GM18511 (cell line): ENCODE data around the gene SEMA4C.
"Not testable (repeated sequence)": the region's sequence is repeated elsewhere in the genome, so short reads cannot be mapped to it uniquely, and the experiment has no call there.

Source experiments
- ATAC-seq: cut with Tn5 transposase; IDR thresholded peaks from one replicate; pipeline ENCODE4 v1.9.1; 2021; ENCODE audit warnings: mild to moderate bottlenecking, moderate library complexity; ENCODE audit not compliant: unreplicated experiment

SEMA4C gene

GRCh38 chr2:96866986-96867755 is 2.7 kb downstream of the SEMA4C start:
- ATAC-seq: no peak

GRCh38 chr2:96866586-96866985 is 3.3 kb downstream of the SEMA4C start:
- ATAC-seq: no peak

DNA sequence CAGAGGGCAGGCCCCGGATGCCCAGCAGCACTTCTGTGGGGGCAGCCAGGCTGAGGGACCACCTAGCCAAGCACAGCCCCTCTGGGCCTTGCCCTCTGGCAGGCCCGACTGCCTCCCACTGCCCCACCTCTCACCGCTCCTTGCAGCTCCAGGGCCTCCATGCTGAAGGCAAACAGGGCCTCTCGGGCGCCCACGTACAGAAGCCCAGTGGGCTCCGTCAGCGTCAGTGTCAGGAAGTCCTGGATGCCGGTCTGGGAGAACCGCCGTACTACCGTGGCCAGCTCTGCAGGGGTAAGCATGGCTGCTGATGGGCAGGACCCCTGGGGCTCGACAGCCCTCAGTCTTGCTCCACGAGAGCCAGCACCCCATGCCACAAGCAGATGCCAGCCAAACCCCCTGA is 3.7 kb downstream of the SEMA4C start:
- ATAC-seq: no peak

DNA sequence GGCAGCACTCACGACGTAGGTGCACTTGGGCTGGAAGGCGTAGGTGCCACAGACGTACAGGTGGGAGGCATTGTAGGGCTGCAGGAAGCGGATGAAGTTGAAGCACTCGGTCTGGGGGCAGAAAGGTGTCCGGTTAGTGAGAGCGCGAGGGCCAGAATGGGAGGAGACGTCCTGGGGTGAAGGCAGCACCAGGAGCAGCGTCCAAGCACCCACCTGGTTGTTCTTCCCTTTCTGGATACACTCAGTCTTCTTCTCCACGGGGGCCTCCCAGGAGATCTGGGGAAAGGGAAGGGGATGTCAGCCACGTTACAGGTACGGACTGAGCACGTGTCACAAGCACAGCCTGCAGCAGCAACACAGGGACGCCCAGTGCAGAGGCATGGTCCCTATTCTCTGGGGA is 4.2 kb downstream of the SEMA4C start:
- no peak for ATAC-seq

DNA sequence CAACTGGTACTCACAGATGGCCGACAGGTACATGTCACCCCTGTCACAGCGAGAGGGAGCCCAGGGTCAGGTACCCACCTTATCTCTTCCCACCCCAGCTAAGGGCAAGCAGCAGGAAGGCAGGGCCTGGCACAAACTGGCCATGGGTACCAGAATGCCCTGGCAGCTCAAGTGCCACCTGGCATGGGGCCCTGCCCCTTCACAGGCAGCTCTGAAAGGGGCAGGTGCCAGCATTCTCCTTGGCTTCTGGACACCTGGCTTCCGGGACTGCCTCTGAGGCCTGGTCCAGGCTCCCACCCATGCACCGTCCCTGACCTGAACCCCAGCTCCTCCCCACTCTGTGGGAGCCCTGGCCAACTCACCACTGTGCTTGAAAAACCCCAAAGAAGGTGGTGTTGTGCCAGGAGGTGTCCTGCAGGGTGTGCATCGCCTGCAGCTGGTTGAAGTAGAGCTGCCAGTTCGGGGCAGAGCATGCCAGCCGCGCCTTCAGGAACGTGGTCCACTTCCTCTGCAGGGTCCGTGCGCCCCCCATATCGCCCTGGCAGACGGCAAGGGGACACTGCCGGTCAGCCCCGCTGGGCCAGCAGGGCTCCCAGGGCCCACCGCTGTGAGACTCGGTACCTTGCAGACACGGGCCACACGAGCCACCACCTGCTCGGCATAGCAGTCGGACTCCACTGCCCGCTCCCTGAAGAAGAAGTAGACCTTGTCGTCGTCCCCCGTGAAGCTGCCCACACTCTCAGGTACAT is 5.4 kb downstream of the SEMA4C start:
- ATAC-seq: no peak

GRCh38 chr2:96863575-96864342 is 6.1 kb downstream of the SEMA4C start:
- no peak for ATAC-seq

GRCh38 chr2:96863056-96863455 is 6.8 kb downstream of the SEMA4C start:
- ATAC-seq: not testable (repeated sequence)

GRCh38 chr2:96861074-96861473 is 8.8 kb downstream of the SEMA4C start:
- no peak for ATAC-seq

DNA sequence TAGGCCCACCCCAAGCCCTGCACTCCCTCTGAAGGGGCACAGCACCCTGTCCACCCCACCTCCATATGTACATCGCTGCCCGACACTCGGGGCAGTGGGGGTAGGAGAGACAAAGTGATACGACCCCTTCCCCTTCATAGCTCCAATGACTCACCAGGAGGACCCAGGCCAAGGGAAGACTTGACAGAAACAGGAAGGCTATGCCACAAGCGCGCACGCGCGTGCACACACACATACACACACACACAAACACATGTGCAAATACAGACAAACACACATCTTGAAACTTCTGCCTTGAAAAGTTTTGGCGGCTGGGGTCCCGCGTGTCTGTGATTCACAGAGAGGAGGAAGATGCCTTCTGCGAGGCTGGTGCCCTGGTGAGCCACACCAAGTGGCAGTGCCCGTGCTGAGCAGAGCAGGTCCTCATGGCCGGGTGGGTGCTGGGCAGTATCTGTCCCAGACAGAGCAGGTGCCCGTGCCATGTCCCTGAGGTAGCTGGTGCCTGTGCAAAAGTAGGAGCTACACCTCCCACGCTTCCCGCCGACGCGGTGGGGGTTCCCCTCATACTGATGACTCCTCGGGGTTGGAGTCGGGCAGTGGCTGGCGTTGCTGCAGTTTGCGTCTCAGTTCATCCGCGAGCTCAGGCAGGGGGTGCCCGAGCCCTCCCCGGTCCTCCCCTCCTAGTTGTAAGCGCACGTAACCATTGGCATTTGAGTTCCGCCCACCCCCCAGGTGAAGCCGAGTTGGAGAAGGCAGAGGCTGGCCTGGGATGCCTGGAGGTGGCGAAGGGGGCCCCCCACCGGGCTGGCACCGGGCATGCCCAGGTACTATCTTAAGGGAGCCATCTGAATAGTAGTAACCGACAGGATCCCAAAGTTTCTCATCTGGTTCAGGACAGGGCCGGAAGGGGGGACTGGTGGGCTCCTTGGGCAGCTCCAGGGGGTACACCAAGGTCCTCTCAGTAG is 9.5 kb downstream of the SEMA4C start:
- no peak for ATAC-seq

DNA sequence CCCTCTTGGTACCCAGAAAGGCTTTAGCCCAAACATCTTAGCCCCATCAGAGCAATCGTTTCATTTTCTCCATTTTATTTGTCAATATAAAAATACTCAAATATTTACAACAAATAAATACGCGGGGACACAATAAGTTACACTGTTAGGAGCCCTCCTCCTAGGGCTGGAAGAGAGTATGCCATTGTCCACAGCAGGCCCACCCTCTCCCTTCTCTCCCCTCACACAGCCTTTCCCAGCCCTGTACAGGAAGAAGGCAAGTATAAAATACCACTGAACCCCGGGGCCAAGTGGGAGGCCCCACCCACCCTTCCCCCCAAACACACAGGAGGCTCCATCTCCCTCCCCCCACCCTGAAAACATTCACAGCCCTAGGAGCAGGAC is 10.2 kb downstream of the SEMA4C start:
- ATAC-seq: no peak

DNA sequence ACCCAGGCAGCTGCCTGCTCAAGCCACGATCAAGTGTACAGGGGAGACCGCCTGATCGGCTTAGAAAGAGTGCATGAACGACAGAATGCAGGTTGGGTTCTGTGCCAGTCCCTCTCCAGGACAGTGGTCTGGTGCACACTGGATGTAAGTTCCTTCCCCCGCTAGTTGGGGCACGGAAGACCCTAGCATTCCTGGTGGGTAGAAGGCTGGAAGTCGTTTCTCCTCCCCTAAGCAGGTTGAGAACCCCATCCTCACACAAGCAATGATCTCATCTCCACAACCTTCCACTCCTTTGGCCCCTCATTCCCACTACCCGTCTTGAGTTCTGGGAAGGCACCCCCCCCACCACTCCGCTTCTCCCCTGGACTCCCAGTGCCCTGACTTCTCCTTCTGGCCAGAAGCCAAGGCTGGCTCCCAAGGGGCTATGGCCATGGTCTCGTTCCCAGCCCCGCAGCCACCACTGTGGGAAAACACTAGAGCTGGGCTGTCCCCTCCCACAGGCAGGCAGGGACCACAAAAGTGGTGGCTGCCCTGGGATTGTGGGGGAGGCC is 10.7 kb downstream of the SEMA4C start:
- no peak for ATAC-seq

DNA sequence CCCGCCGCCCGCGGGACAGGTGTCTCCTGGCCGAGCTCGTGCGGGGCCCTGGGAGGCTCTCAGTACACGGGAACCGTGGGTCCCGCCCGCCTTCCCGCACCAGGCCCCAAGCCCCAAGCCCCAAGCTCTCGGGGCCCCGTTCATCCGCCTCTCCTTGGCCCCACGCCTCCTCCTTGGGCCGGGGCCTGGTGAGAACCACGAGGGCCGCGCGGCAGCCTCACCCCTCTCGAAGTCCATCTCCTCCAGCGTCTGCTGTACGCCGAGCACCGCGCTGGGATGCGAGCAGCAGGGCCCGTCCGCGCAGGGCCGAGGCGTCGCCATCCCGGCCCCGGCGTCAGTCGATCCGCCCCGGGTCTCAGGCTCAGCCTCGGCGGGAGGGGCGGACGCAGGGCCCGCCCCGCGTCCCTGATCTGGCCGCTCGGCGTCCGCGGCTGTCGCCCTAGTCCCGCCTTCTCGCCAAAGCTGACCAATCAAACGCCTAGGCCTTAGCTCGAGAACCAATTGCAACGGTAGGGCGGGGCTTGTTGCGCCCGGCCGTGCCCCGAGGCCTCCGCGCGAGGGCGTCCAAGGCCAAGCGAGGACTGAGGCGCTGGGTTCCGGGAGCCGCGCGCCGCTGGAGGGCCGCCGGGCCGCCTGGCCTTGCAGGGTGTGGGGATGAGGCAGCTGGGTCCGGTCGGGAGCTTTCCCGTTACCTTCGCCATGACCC is 12.1 kb downstream of the SEMA4C start, which contains the start of gene ANKRD39:
TSS of gene ANKRD39 (minus strand) at position 350 of the 706 bp plus-strand sequence. CDS start at position 321, 29 bp downstream.
- peak; percentile 96 for ATAC-seq

GRCh38 chr2:96856776-96857666 is 12.9 kb downstream of the SEMA4C start:
- no peak for ATAC-seq

GRCh38 chr2:96853321-96853720 is 16.6 kb downstream of the SEMA4C start:
- ATAC-seq: no peak

DNA sequence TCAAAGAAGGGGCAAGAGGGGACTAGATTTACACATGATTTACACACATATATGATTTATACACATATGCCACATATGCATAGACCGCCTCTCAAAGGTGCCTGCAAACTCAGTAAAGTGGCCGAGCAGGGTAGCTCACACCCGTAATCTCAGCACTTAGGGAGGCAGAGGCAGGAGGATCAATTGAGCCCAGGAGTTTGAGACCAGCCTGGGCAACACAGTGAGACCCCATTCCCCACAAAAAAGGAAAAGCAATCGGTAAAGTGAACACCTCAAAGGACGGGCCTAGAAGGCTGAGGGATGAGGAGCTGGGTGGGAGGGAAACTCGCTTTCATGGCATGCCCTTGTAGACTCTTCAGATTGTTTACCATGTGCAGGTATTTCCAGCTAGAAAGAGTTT is 17.2 kb downstream of the SEMA4C start:
- ATAC-seq: no peak

DNA sequence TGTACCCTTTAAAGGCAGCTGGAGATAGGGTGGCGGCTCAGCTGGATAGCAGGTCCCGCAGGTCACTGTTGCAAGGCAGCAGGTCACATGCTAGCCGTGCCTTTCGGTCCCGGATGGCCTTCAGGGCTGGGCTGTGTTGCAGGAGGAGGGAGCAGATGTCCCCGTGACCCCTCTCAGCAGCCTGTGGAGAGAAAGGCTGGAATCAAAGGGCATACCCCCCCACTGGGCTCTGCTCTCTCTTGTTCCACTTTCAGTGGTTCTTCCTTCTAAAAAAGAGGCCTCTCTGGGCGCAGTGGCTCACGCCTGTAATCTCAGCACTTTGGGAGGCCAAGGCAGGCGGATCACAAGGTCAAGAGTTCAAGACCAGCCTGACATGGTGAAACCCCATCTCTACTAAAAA is 21.6 kb downstream of the SEMA4C start:
- no peak for ATAC-seq

GRCh38 chr2:96847586-96847985 is 22.3 kb downstream of the SEMA4C start:
- ATAC-seq: no peak

- ATAC-seq: no peak
These were observed 23.1 kb downstream of the SEMA4C start for GRCh38 chr2:96846825-96847224.
